Aorta (tissue), 5 donors: Measurements from ENCODE around the gene DDX4. TPM values are rescaled to one million over a fixed set of nuclear protein-coding genes. Genes with fewer than 3 reads are reported as not detected.

ENCODE experiments used
- ATAC-seq: fragments of 200-7000 bp; cut with Tn5 transposase; one replicate; pipeline ENCODE4 v1.9.1; 2022; ENCODE audit warnings: moderate library complexity; ENCODE audit not compliant: low FRiP score
- DNase-seq, 2 donors: peaks; one replicate each; pipeline ENCODE4 v3.0.0-alpha.2; 2020
- H3K27ac ChIP-seq, 2 donors: one replicate each; pipeline ENCODE4 v1.5.1; 2013; ENCODE audit warnings: low read length in 2 of 2, mild to moderate bottlenecking in 2 of 2, moderate library complexity in 2 of 2, control low read depth in 1 of 2, inconsistent platforms in 1 of 2, low read depth in 1 of 2
- H3K27me3 ChIP-seq, 2 donors: one replicate each; pipeline ENCODE4 v1.6.1; 2013; ENCODE audit warnings: control low read depth in 1 of 2, low read length in 1 of 2, mild to moderate bottlenecking in 1 of 2, moderate library complexity in 1 of 2; ENCODE audit not compliant: insufficient read depth in 2 of 2, control insufficient read depth in 1 of 2
- H3K36me3 ChIP-seq, 2 donors: one replicate each; pipeline ENCODE4 v1.6.1; 2013; ENCODE audit warnings: control low read depth in 1 of 2, low read length in 1 of 2, mild to moderate bottlenecking in 1 of 2; ENCODE audit not compliant: insufficient read depth in 2 of 2, control insufficient read depth in 1 of 2
- H3K4me1 ChIP-seq, 2 donors: one replicate each; pipeline ENCODE4 v1.6.1; 2013; ENCODE audit warnings: low read length in 2 of 2, control low read depth in 1 of 2, mild to moderate bottlenecking in 1 of 2, moderate library complexity in 1 of 2; ENCODE audit not compliant: insufficient read depth in 2 of 2, control insufficient read depth in 1 of 2
- H3K4me3 ChIP-seq, 2 donors: one replicate each; pipeline ENCODE4 v1.5.1; 2013; ENCODE audit warnings: low read length in 2 of 2, control low read depth in 1 of 2, mild to moderate bottlenecking in 1 of 2
- H3K9me3 ChIP-seq: one replicate; pipeline ENCODE4 v1.6.1; 2013; ENCODE audit warnings: mild to moderate bottlenecking, low read length; ENCODE audit not compliant: control insufficient read depth
- WGBS, 2 donors: extraction: QIAGEN DNeasy Blood & Tissue Kit; methylation state at CpG; one replicate each; pipeline ENCODE4 v1.1.7; 2013; 5-methylcytosine and 5-hydroxymethylcytosine counted together
- intact Hi-C, 2 donors: fragments of 100-400 bp; cut with DNase I; formaldehyde crosslinking; loops; one replicate each; pipeline versions ENCODE4 v1.14.2 to v1.15.0; 2022
- polyA plus RNA-seq, 2 donors: library from polyadenylated mRNA; stranded (reverse); fragments of 200-250 nt; gene quantifications; one replicate each; pipeline ENCODE4 v1.2.3, GENCODE V29; 2013
- total RNA-seq, 2 donors: library from RNA; stranded (reverse); fragmentation: NEBNext Ultra II Directional; extraction: Animal tissue kit (Norgen Biotek cat#: 25700); gene quantifications; one replicate each; pipeline ENCODE4 v1.2.1, GENCODE V29; 2021
- donor health status: healthy with polysubstance abuse.
- donor health status: Bipolar disorder and iron deficiency.
- donor health status: DM: no; HTN: no; CAD: no.
- donor health status: DM: no; HTN: no; CAD: no.
- donor health status: DM: yes; HTN: yes; CAD: no.

DDX4 gene
- total and polyA plus RNA-seq, 4 donors, result not detected

GRCh38 chr5:55850839-55851674 is 113.2 kb downstream of the DDX4 start, which contains the start of gene IL31RA:
TSS of gene IL31RA (plus strand) at chr5:55851357. CDS start at chr5:55851571, 214 bp downstream.
- H3K27ac ChIP-seq, result no peak within 1 kb of the TSS
- ATAC-seq (peak; percentile 60), DNase-seq (no peak)
- no peaks in the 10 kb centered on the region for H3K36me3 ChIP-seq
- no peaks in the 10 kb centered on the region for H3K27me3 ChIP-seq
- intact Hi-C loops, result no loop called here
- no peaks in the 10 kb centered on the region for H3K9me3 ChIP-seq
- no peaks in the 10 kb centered on the region for H3K4me1 ChIP-seq
- peak within 1 kb of the TSS; percentile 21 to 65 for H3K4me3 ChIP-seq
- WGBS, 2 donors, result 70 to 73% methylated on average over 10 of the region's 10 CpGs

- WGBS, 2 donors, result 33 to 34% methylated on average over 2 of the region's 2 CpGs
- no peak for DNase-seq
- no peaks in the 10 kb centered on the region for H3K27me3 ChIP-seq
- ATAC-seq, result no peak
- H3K4me3 ChIP-seq, result peak overlapping the region; percentile 21 to 65
- no peaks in the 10 kb centered on the region for H3K9me3 ChIP-seq
- no peak overlapping the region for H3K27ac ChIP-seq
- no peaks in the 10 kb centered on the region for H3K4me1 ChIP-seq
- intact Hi-C loops, result no loop called here
- no peaks in the 10 kb centered on the region for H3K36me3 ChIP-seq
These were observed 113.8 kb downstream of the DDX4 start for GRCh38 chr5:55851675-55851979.

- Histone ChIP-seq H3K27ac (no peak overlapping the region), H3K4me3 (no peak overlapping the region), H3K27me3 (no peaks in the 10 kb centered on the region), H3K4me1 (no peaks in the 10 kb centered on the region), H3K9me3 (no peaks in the 10 kb centered on the region), H3K36me3 (no peaks in the 10 kb centered on the region)
- DNase-seq (no peak), ATAC-seq (no peak)
- intact Hi-C loops, result no loop called here
- 64 to 73% methylated on average over 3 of the region's 3 CpGs for WGBS, 2 donors
These were observed 114.6 kb downstream of the DDX4 start for GRCh38 chr5:55852503-55852902.

- Histone ChIP-seq H3K9me3 (no peaks in the 10 kb centered on the region), H3K4me1 (no peaks in the 10 kb centered on the region), H3K27me3 (no peaks in the 10 kb centered on the region), H3K27ac (no peak overlapping the region), H3K36me3 (no peaks in the 10 kb centered on the region), H3K4me3 (no peak overlapping the region)
- WGBS, 2 donors, result 76 to 88% methylated on average over 3 of the region's 3 CpGs
- intact Hi-C loops, result no loop called here
- DNase-seq, result no peak
- no peak for ATAC-seq
These were observed 115.3 kb downstream of the DDX4 start for GRCh38 chr5:55853041-55853670.

DNA sequence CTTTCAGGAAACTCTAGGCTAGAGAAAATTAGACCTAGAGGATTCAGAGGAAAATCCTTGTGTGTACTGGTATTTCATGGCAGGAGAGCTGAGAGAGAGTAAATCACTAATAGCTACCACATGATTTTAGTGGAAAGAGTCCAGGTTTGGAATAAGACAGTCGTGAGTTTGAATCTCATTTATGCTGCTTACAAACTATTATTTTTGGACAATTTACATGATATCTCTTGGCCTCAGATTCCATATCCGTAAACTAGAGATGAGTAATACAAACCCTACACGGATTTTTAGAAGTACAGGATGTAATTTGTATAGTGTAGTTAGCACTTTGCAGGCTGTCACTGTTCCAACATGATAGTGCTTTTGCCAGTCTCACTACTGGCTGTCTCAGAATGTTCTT is 116.0 kb downstream of the DDX4 start:
- DNase-seq (no peak), ATAC-seq (no peak)
- intact Hi-C loops, result no loop called here

GRCh38 chr5:55855509-55855908 is 117.6 kb downstream of the DDX4 start:
- no peaks in the 10 kb centered on the region for H3K27me3 ChIP-seq
- no peaks in the 10 kb centered on the region for H3K9me3 ChIP-seq
- no peak overlapping the region for H3K27ac ChIP-seq
- DNase-seq (no peak), ATAC-seq (no peak)
- peaks cover 0 to 4% of the 10 kb centered on the region in 2 donors for H3K36me3 ChIP-seq
- WGBS, 2 donors, result 71 to 76% methylated on average over 5 of the region's 5 CpGs
- no peaks in the 10 kb centered on the region for H3K4me1 ChIP-seq
- no peak overlapping the region for H3K4me3 ChIP-seq
- intact Hi-C loops, result no loop called here

More for the DNA sequence above, 116.0 kb downstream of the DDX4 start:
- Histone ChIP-seq H3K27ac (no peak overlapping the region), H3K36me3 (peaks cover 0 to 2% of the 10 kb centered on the region in 2 donors), H3K4me3 (no peak overlapping the region), H3K9me3 (no peaks in the 10 kb centered on the region), H3K4me1 (no peaks in the 10 kb centered on the region), H3K27me3 (no peaks in the 10 kb centered on the region)
- 3 to 6% methylated on average over 3 of the region's 3 CpGs for WGBS, 2 donors

DNA sequence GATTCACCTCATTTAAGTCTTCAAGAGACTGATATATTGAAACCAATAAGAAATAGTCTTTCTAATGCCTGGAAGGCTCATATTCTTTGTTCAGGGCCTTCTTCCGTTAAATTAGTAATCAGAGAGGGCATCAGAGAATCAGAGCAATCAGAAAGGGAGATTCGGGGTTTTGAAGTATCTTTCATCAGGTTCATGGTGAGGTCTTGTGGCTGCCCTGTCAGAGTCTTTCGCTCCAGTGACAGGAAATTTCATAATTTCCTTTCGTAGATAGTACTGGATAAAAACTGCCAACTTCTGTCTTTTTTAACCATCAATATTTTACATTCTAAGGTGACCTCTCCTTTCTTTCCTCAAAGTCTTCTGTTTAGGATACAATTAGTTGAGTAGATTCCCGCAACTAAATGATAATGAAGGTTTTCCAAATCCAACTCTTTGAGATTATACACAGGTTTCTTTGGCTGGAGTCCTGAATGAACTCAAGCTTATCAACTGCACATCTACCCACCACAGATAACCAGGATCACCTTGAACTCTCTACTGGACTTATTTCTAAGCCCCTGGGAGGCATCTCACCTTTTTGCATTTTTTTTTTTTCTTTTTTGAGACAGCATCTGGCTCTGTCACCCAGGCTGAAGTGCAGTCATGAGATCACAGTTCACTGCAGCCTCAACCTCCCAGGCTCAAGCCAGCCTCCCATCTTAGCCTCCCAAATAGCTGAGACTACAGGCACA is 118.8 kb downstream of the DDX4 start:
- DNase-seq, result no peak
- no peak overlapping the region for H3K27ac ChIP-seq
- no peaks in the 10 kb centered on the region for H3K4me1 ChIP-seq
- no peaks in the 10 kb centered on the region for H3K9me3 ChIP-seq
- 90 to 94% methylated on average over 5 of the region's 5 CpGs for WGBS, 2 donors
- intact Hi-C loops, result no loop called here
- no peaks in the 10 kb centered on the region for H3K27me3 ChIP-seq
- no peak for ATAC-seq
- no peak overlapping the region for H3K4me3 ChIP-seq
- H3K36me3 ChIP-seq, result peaks cover 0 to 4% of the 10 kb centered on the region in 2 donors

DNA sequence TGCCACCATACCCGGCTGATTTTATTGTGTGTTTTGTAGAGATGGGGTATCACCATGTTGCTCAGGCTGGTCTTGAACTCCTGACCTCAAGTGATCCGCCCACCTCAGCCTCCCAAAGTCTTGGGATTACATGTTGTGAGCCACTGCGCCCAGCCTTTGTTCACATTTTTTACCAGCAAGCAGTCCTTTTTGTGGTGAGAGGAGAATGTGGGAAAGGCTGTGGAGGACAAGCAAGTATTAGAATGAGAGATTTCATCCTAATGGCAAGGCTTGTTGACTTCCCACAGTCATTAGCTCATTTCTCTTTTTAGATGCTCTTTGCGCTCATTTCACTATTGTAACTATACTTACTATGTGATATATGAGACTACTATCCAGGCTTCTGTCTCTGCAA is 119.4 kb downstream of the DDX4 start:
- ATAC-seq (no peak), DNase-seq (no peak)
- intact Hi-C loops, result no loop called here
- Histone ChIP-seq H3K4me3 (no peak overlapping the region), H3K27ac (no peak overlapping the region), H3K27me3 (no peaks in the 10 kb centered on the region), H3K4me1 (no peaks in the 10 kb centered on the region), H3K36me3 (peaks cover 0 to 4% of the 10 kb centered on the region in 2 donors), H3K9me3 (no peaks in the 10 kb centered on the region)
- 91 to 93% methylated on average over 4 of the region's 4 CpGs for WGBS, 2 donors
